GM12875 (cell line): ENCODE measurements around the gene GPR55.

Source experiments
- H3K4me3 ChIP-seq: one replicate; pipeline ENCODE4 v1.5.1; 2011; ENCODE audit warnings: low read depth, low read length, control low read depth
- TF ChIP-seq, protein P1 (sequence below): IDR thresholded peaks from 2 replicates; pipeline ENCODE4 v1.5.1; 2011; ENCODE audit warnings: low read depth, mild to moderate bottlenecking, control low read depth, inconsistent platforms, low read length, moderate library complexity, borderline replicate concordance; ENCODE audit not compliant: insufficient read depth

GPR55 gene

GRCh38 chr2:230868947-230869913 lies 55.8 kb downstream of the GPR55 start:
- H3K4me3 ChIP-seq = no peak overlapping the region
- TF ChIP-seq, protein P1, sequence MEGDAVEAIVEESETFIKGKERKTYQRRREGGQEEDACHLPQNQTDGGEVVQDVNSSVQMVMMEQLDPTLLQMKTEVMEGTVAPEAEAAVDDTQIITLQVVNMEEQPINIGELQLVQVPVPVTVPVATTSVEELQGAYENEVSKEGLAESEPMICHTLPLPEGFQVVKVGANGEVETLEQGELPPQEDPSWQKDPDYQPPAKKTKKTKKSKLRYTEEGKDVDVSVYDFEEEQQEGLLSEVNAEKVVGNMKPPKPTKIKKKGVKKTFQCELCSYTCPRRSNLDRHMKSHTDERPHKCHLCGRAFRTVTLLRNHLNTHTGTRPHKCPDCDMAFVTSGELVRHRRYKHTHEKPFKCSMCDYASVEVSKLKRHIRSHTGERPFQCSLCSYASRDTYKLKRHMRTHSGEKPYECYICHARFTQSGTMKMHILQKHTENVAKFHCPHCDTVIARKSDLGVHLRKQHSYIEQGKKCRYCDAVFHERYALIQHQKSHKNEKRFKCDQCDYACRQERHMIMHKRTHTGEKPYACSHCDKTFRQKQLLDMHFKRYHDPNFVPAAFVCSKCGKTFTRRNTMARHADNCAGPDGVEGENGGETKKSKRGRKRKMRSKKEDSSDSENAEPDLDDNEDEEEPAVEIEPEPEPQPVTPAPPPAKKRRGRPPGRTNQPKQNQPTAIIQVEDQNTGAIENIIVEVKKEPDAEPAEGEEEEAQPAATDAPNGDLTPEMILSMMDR = no peak

DNA sequence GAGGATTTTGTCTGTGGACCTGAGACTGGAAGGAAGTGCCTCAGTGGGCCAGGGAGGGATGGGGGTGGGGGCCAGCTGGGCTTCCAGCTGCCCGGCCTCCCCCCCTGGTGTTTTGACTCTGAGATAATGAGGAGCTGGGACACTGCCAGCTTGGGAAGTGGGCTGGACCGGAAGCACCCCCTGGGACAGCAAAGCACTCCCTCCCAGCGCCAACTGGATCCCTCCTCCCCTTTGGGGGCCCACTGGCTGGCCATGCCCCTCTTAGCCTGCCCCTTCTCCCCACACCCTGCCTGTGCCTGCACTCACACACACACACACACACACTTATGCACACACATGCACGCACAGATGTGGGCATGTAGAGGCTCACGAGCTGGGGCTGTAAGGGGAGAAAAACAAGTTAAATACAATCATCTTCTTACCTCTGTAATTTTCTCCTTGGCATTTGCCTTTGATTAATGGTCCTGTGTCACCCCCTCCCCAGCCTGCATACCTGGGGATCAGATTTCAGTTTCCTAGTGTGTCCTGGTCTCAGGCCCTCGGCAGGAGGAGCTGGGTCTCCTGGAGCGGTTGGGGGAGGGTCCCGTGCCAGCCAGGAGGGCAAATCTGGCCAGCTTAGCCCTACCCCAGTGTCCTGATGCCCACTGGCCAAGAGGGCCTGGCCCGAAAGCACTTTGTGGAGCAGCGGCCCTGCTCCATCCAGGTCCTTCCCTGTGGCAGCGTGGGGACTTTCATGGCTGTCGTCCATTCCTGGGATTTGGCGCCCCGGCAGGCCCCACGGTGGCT lies 56.7 kb downstream of the GPR55 start:
- TF ChIP-seq, protein P1 = no peak
- no peak overlapping the region for H3K4me3 ChIP-seq

DNA sequence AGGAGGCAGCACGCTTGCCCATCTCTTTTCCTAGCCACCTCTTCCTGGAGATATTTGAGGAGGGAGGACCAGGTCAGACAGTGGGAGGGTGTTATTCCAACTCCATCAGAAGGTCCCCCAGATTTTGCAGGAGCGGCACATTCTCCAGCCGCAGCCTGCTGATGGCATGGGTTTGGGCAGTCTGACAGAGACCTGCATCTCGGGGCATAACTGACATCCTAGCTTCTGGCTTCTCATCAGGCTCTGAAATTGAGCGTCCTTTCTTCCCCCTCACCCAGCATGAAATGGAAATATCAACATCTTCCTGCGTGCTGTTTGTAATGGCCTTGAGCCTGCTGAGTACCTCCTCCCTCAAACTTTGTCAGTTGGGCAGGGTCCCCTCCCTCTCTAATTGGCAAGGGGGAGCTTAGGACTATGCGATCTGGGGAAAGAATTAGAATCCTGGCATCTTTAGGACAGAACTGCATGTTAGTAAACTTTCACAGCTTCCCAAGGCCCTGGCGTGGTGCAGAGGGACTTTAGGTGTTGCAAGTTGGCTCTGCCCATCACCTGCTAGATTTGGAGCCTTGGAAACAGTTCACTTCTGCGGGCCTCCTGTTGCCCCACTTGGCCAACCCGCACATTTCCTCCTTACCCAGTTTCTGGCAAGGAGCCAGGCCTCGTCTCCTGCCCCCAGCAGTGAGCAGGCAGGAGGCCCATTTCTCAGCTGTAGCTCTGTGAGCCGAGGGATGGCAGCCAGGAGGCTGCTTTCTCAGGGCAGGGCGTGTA lies 58.1 kb downstream of the GPR55 start:
- TF ChIP-seq, protein P1 = no peak
- peak overlapping the region; percentile 89 for H3K4me3 ChIP-seq

GRCh38 chr2:230865766-230866755 lies 59.0 kb downstream of the GPR55 start:
- peak overlapping the region; percentile 89 for H3K4me3 ChIP-seq
- TF ChIP-seq, protein P1 = no peak

DNA sequence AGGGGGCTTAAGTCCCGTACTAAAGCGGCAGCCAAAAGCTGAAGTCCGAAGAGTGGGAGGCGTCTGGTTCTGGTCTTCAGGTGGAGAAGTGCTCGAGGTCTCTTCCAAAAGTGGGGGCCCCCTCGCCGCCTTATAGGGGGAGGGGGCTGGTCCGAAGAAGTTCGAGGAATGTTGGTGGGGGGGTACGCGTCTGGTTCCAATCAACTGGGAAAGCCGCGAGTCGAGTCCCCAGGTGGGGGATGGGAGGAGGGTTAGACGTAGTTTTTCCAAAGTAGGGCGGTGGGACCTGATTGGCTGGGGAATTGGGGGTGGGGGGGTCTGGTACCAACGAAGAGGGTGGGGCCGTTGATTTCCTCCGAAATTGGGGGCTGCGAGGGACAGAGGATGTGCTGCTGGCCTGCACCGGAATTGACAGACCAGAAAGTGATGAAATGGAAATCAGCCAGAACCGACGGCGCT lies 59.7 kb downstream of the GPR55 start:
- TF ChIP-seq, protein P1 = no peak
- peak overlapping the region; percentile 89 for H3K4me3 ChIP-seq
